Psoas muscle (tissue), 8 donors: ENCODE results near the gene GZMH. TPM values are rescaled to one million over a fixed set of nuclear protein-coding genes. Genes with fewer than 3 reads are reported as not detected.

Experiments
- ATAC-seq, 4 donors: fragments of 200-7000 bp; cut with Tn5 transposase; one replicate each; pipeline ENCODE4 v1.9.1; 2020; ENCODE audit warnings: moderate library complexity in 3 of 4, mild to moderate bottlenecking in 2 of 4
- DNase-seq, 2 donors: peaks; one replicate each; pipeline ENCODE4 v3.0.0-alpha.2; 2020
- H3K27ac ChIP-seq: fragments of 200-600 bp; one replicate; pipeline ENCODE4 v1.8.0; 2022
- H3K27me3 ChIP-seq, 3 donors: fragments of 200-600 bp in 1 of 3; one replicate each; pipeline versions ENCODE4 v1.6.1 to v1.8.0; 2013 to 2022; ENCODE audit warnings: low read length in 2 of 3, mild to moderate bottlenecking in 2 of 3, moderate library complexity in 1 of 3; ENCODE audit not compliant: insufficient read depth in 3 of 3
- H3K36me3 ChIP-seq, 2 donors: fragments of 200-600 bp in 1 of 2; one replicate each; pipeline versions ENCODE4 v1.6.1 to v1.8.0; 2013 to 2022; ENCODE audit warnings: low read depth in 1 of 2, mild to moderate bottlenecking in 1 of 2, moderate library complexity in 1 of 2; ENCODE audit not compliant: insufficient read depth in 1 of 2
- H3K4me1 ChIP-seq: fragments of 200-600 bp; one replicate; pipeline ENCODE4 v1.8.0; 2022
- H3K4me3 ChIP-seq: fragments of 200-600 bp; one replicate; pipeline ENCODE4 v1.8.0; 2022; ENCODE audit warnings: mild to moderate bottlenecking
- H3K9me3 ChIP-seq: fragments of 200-600 bp; one replicate; pipeline ENCODE4 v1.8.0; 2022
- WGBS, 3 donors: extraction: QIAGEN DNeasy Blood & Tissue Kit; methylation state at CpG; one replicate each; pipeline versions ENCODE4 v1.1.6 to v1.1.7; 2013; 5-methylcytosine and 5-hydroxymethylcytosine counted together
- intact Hi-C, 2 donors: fragments of 100-400 bp; cut with DNase I; formaldehyde crosslinking; loops; one replicate each; pipeline versions ENCODE4 v1.11.0 to v1.14.2; 2022
- polyA plus RNA-seq, 3 donors: library from polyadenylated mRNA; stranded (reverse); fragments of 200-250 nt; gene quantifications; one replicate each; pipeline ENCODE4 v1.2.3, GENCODE V29; 2013
- total RNA-seq, 4 donors: library from RNA; stranded (reverse); fragmentation: NEBNext Ultra II Directional in 2 of 4; extraction: Animal tissue kit (Norgen Biotek cat#: 25700) in 2 of 4; gene quantifications; one replicate each; pipeline versions ENCODE4 v1.2.1 to v1.2.4, GENCODE V29; 2021 to 2023
- TF ChIP-seq, protein P1 (sequence below): fragments of 200-600 bp; IDR thresholded peaks from one replicate; pipeline ENCODE4 v1.8.0; 2022; ENCODE audit warnings: antibody characterized with exemption
- donor health status: healthy with polysubstance abuse.
- donor health status: DM: no; HTN: no; CAD: no; lungs with moderate emphysema.
- donor health status: Bipolar disorder and iron deficiency.
- donor health status: healthy.
- donor health status: DM: yes; HTN: yes; CAD: no.
- donor health status: DM: no; HTN: no; CAD: no.
- donor health status: DM: no; HTN: no; CAD: no.
- donor health status: DM: yes; HTN: yes; CAD: no.

The GZMH gene
- total and polyA plus RNA-seq, 7 donors: 0.08 to 0.76 (median 0.28) TPM; not detected in 3

DNA sequence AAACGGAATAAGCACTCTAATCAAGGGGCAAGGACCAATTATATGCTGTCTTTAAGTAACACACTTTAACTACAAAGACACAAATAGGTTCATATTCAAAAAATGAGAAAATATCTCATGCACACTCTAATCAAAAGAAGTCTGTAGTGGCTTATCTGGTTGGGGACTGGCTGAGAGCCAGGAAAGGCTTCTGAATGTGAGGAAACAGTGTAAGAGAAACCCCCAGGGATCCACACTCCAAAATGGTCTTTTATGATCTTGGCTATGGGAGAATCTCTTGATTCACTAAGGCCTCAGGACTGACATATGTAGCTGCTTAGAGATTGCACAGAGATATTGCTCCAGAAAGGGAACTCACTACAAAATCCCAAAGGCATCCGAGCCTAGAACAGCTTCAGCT is 43.7 kb downstream of the GZMH start:
- no peaks in the 10 kb centered on the region for H3K27me3 ChIP-seq
- no peak for ATAC-seq
- TF ChIP-seq, protein P1, sequence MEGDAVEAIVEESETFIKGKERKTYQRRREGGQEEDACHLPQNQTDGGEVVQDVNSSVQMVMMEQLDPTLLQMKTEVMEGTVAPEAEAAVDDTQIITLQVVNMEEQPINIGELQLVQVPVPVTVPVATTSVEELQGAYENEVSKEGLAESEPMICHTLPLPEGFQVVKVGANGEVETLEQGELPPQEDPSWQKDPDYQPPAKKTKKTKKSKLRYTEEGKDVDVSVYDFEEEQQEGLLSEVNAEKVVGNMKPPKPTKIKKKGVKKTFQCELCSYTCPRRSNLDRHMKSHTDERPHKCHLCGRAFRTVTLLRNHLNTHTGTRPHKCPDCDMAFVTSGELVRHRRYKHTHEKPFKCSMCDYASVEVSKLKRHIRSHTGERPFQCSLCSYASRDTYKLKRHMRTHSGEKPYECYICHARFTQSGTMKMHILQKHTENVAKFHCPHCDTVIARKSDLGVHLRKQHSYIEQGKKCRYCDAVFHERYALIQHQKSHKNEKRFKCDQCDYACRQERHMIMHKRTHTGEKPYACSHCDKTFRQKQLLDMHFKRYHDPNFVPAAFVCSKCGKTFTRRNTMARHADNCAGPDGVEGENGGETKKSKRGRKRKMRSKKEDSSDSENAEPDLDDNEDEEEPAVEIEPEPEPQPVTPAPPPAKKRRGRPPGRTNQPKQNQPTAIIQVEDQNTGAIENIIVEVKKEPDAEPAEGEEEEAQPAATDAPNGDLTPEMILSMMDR: no peak
- H3K4me3 ChIP-seq: no peak overlapping the region
- intact Hi-C loops: no loop called here
- DNase-seq: no peak
- no peak overlapping the region for H3K27ac ChIP-seq
- no peaks in the 10 kb centered on the region for H3K4me1 ChIP-seq
- WGBS, 3 donors: 47 to 59% (median 50%) methylated on average over 2 of the region's 2 CpGs
- no peaks in the 10 kb centered on the region for H3K36me3 ChIP-seq
- peaks cover 6% of the 10 kb centered on the region for H3K9me3 ChIP-seq

- no peak for ATAC-seq
- TF ChIP-seq, protein P1: no peak
- no peaks in the 10 kb centered on the region for H3K36me3 ChIP-seq
- H3K4me3 ChIP-seq: no peak overlapping the region
- H3K4me1 ChIP-seq: no peaks in the 10 kb centered on the region
- H3K27ac ChIP-seq: no peak overlapping the region
- 62 to 71% (median 63%) methylated on average over 3 of the region's 3 CpGs for WGBS, 3 donors
- H3K9me3 ChIP-seq: peaks cover 6% of the 10 kb centered on the region
- DNase-seq: peak in 1 of 2 donors; percentile 27
- intact Hi-C loops: no loop called here
- no peaks in the 10 kb centered on the region for H3K27me3 ChIP-seq
These were observed 46.0 kb downstream of the GZMH start for GRCh38 chr14:24563505-24563904.

DNA sequence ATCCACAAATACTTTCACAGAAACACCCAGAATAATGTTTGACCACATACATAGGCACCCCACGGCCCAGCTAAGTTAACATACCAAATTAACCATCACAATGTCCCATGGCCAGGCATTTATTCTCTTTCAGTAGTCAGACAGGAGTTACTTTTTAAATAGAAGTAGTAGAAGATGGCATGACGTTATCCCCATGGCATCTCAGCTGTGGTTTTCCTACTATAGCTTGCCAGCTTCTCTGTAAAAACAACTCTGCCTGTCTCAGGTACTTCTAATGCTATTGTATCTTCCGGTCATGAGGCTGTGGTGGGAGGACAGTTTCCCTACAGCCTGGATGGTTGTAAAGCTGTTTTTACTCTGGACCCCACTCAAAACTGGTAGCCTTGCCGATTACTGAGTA is 52.7 kb downstream of the GZMH start:
- Histone ChIP-seq H3K36me3 (no peaks in the 10 kb centered on the region), H3K27me3 (no peaks in the 10 kb centered on the region), H3K9me3 (no peaks in the 10 kb centered on the region), H3K27ac (no peak overlapping the region), H3K4me3 (no peak overlapping the region), H3K4me1 (no peaks in the 10 kb centered on the region)
- TF ChIP-seq, protein P1: no peak
- no peak for ATAC-seq
- WGBS, 3 donors: 59 to 62% (median 60%) methylated on average over 4 of the region's 4 CpGs
- intact Hi-C loops: no loop called here
- DNase-seq: no peak

Other genes starting within 250 kb of the GZMH start
- gene NFATC4, start 241.5 kb downstream of the GZMH start, total RNA-seq: 10 to 100 TPM in 2 of 4 donors, 1 to 10 TPM in 2; 2.7 to 12.0 (median 7.8) TPM
- gene NFATC4, start 241.5 kb downstream of the GZMH start, polyA plus RNA-seq: 1 to 10 TPM; 5.5 to 7.9 (median 7.3) TPM
- 1 to 10 TPM; 2.1 to 8.0 (median 2.4) TPM for gene NYNRIN, start 210.7 kb downstream of the GZMH start, total RNA-seq
- 1 to 10 TPM; 1.1 to 1.5 (median 1.2) TPM for gene NYNRIN, start 210.7 kb downstream of the GZMH start, polyA plus RNA-seq
- 1 to 10 TPM in 1 of 4 donors, under 1 TPM in 3; 0.66 to 1.5 (median 0.76) TPM for gene CBLN3, start 180.0 kb downstream of the GZMH start, total RNA-seq
- gene CBLN3, start 180.0 kb downstream of the GZMH start, polyA plus RNA-seq: under 1 TPM; 0.38 to 0.78 (median 0.70) TPM
- 10 to 100 TPM; 25.8 to 44.2 (median 41.3) TPM for gene KHNYN, start 179.7 kb downstream of the GZMH start, total RNA-seq
- 10 to 100 TPM; 15.3 to 74.9 (median 35.9) TPM for gene KHNYN, start 179.7 kb downstream of the GZMH start, polyA plus RNA-seq
- gene SDR39U1, start 166.9 kb downstream of the GZMH start, total RNA-seq: 10 to 100 TPM; 55.7 to 75.2 (median 63.8) TPM
- gene SDR39U1, start 166.9 kb downstream of the GZMH start, polyA plus RNA-seq: 100 to 1,000 TPM in 1 of 3 donors, 10 to 100 TPM in 2; 62.9 to 110 (median 63.6) TPM
- under 1 TPM in 2 of 4 donors, not detected in 2; 0.38 to 0.92 TPM for gene CMA1, start 101.4 kb downstream of the GZMH start, total RNA-seq
- gene CMA1, start 101.4 kb downstream of the GZMH start, polyA plus RNA-seq: under 1 TPM in 2 of 3 donors, not detected in 1; 0.04 to 0.34 TPM
- gene CTSG, start 33.4 kb downstream of the GZMH start, total RNA-seq: 1 to 10 TPM in 2 of 4 donors, under 1 TPM in 2; 0.52 to 2.4 (median 1.6) TPM
- gene CTSG, start 33.4 kb downstream of the GZMH start, polyA plus RNA-seq: 1 to 10 TPM in 1 of 3 donors, under 1 TPM in 2; 0.13 to 1.1 (median 0.25) TPM
- 1 to 10 TPM in 1 of 4 donors, under 1 TPM in 2, not detected in 1; 0.29 to 1.0 (median 0.83) TPM for gene GZMB, start 24.5 kb upstream of the GZMH start, total RNA-seq
- under 1 TPM; 0.22 to 0.59 (median 0.32) TPM for gene GZMB, start 24.5 kb upstream of the GZMH start, polyA plus RNA-seq